HEK293 (cell line): Measurements from ENCODE around the gene DMWD.

ENCODE experiments used
- CTCF ChIP-seq: fragments of 450-650 bp; formaldehyde crosslinking; IDR thresholded peaks from 2 replicates; pipeline ENCODE4 v1.5.1; 2016; ENCODE audit warnings: missing biosample characterization, missing genetic modification characterization
- ZEB2 ChIP-seq: fragments of 450-650 bp; formaldehyde crosslinking; IDR thresholded peaks from 2 replicates; pipeline ENCODE4 v1.5.1; 2016; ENCODE audit warnings: missing biosample characterization, missing genetic modification characterization
- ZNF155 ChIP-seq: fragments of 450-650 bp; formaldehyde crosslinking; IDR thresholded peaks from 2 replicates; pipeline ENCODE4 v1.5.1; 2016; ENCODE audit warnings: missing biosample characterization, missing genetic modification characterization
- ZNF639 ChIP-seq: fragments of 450-650 bp; formaldehyde crosslinking; IDR thresholded peaks from 2 replicates; pipeline ENCODE4 v1.5.1; 2016; ENCODE audit warnings: missing biosample characterization, missing genetic modification characterization

- TF ChIP-seq ZNF155 (tag by site-specific recombination) (no peak), CTCF (tag by site-specific recombination) (no peak), ZNF639 (tag by site-specific recombination) (no peak), ZEB2 (tag by site-specific recombination) (no peak)
These were observed 21.6 kb upstream of the DMWD start for GRCh38 chr19:45814166-45814780.
